OCI-M1 (cell line): ENCODE measurements around the gene ANAPC2.

Experiments
- DNase-seq: peaks from one replicate; lab custom pipeline; 2025; lab: John Stamatoyannopoulos, UW

Gene ANAPC2

DNA sequence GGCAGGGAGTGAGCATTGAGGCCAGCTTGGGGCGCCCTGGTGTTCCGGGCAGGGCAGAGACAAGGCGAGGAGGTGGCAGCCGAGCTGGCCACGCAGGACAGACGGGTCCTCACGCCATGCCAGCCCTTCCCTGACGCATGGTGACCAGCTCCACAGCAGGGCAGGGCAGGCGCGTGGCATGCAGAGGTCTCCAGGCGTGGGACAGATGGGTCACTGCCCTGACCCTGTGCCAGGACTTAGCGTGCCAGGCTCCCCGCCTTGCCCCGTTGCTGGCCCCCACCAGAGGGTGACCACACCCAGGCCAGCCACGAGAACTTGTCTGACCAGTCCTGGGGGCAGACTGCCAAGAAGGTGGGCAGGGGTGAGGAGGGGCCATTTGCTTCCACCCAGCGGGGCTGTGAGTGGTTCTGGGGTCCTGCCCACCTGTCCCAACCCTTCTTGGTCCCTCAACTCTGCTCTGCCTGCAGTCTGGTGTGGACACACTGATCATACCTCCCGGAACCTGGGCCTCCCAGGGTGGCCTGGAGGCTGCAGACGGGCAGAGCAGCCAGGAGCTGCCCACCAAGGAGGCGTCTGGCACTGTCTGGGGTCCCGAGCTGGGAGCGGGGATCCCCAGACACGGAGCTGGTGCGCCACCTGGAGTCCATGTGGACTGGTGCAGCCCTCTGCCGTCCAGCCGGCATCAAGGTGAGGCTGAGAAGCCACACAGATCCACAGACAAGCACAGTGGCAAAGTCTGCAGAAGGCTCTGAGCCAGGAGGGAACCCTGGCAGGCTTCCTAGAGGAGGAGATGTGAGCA, 38.9 kb upstream of the ANAPC2 start, which contains the start of gene RNF224:
Gene RNF224 (plus strand): TSS at position 449 of the 799 bp plus-strand sequence. CDS start 834 bp downstream, outside the sequence.
- peak; percentile 86 for DNase-seq

DNA sequence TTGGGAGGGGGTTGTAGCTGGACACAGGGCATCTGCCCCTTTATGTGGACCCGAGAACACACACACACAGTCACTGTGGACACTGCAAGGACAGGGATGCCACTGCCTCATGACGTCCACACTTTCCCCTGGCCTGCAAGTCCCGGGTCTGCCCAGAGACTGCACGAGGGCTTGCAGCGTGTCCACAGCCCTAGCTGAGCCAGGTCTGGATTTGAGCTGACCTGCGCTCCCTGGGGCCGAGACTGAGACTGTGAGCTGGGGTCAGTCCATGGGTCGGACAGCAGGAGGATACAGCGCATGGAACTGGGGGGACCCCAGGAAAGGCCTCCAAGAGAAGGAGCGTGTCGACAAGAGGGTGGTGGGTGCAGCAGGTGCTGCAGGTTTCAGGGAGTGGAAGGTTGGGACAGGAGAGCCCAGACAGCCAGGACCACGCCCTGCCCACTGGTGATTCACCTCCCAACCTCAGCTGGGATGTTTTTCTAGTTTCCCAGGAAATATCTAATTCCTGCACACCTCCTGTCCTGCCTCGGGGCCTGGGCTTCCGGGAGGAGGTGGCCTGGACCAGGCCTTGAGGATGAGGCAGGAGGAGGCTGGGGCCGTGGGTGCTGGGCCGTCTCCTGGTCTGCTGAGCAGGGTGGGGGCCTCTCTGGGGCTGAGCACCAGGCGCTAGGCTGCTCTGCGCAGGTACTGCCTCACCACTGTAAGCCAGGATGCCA, 38.1 kb upstream of the ANAPC2 start:
- no peak for DNase-seq

DNA sequence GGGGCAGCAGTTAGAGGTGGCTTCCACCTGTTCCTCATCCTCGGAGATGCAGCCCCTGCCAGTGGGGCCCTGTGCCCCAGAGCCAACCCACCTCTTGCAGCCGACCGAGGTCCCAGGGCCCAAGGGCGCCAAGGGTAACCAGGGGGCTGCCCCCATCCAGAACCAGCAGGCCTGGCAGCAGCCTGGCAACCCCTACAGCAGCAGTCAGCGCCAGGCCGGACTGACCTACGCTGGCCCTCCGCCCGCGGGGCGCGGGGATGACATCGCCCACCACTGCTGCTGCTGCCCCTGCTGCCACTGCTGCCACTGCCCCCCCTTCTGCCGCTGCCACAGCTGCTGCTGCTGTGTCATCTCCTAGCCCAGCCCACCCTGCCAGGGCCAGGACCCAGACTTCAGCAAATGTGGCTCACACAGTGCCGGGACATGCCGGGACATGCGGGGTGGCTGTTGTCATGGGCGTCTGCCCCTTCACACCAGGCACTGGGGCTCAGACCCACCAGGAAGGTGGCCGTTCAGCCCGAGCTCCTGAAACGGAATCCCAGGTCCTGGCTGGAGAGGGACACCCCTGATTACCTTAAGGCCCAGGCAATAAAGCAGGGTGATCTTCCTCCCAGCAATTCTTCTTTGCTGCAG, 37.5 kb upstream of the ANAPC2 start:
- no peak for DNase-seq

DNA sequence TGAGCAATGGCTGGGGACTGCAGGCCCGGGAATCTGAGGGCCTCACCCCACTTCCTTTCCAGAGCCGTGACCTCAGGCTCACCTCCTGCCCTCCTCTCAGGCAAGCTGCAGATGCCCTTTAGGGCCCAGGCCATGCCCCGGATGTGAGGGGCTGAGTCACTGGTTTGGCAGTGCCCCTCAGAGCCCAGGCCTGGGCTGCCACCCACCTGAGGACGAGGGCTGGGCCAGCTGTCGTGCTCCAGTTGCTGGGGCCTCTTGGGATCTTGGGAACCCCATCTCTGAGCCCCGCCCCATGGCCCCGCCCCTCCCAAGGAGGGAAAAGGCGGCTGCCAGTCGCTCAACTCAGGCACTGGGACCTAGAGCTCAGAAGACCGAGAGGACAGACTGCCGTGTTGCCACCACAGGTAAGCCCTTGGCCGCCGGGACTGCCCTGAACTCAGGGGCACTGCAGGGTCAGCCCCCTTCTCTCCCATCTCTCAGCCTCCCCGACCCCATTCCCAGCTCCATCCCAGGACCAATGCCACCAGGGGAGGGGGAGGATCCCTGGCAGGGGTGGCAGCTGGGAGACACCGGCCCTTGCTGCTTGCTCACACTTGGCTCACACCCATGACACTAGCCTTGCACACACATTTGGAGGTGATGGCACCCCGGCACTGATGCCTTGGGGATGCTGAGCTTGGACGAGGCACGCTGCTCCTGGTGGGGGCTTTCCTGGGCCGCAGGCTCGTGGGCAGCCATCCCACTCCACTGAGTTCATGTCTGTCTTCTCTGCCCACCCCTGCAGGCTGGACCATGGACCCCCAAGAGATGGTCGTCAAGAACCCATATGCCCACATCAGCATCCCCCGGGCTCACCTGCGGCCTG, 36.7 kb upstream of the ANAPC2 start, which contains the start of gene CYSRT1:
Gene CYSRT1 (plus strand): TSS at position 345 of the 865 bp plus-strand sequence. CDS start 448 bp downstream, at position 793.
- DNase-seq = no peak

DNA sequence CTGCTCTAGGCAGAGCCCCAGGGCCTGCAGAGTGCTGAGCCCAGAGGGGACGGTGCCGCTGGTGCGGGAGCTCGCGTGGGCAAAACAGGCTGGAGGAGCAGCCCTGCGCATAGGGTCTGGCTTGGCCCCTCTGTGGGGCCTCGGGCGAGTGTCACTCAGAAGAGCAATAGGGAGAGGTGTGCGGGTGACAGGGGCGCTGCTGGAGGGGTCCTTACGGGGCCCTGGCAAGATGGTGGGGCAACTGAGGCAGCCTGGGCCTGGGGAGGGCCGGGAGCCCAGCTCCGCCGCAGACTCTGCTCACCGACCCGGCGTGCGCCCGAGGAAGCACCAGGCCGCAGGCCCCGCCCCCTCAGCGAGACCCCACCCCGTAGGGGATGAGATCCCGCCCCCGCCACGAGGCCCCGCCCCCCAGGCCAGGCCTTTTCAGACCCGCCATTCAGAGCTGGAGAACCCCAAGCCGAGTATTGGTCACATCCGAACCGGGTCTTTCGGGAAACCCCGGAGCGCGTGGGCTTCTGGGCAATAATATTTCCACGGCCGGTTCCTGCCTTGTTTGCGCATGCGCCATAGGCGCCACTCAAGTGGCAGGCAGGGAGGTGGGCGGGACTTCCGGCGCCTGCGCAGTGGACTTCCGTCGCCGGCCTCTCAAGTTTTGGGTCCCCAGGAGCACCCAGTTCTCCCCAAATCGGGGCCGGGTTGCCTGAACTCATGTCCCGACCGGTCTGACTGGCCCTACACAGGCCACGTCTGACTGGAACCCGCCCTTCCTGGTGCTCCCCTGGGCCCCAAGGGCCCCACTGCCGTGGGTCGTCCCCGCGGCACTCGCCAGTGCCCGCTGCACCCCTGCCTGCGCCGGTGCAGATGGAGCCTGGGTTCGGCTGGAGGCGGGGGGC, 35.0 kb upstream of the ANAPC2 start:
- peak; percentile 99 for DNase-seq

DNA sequence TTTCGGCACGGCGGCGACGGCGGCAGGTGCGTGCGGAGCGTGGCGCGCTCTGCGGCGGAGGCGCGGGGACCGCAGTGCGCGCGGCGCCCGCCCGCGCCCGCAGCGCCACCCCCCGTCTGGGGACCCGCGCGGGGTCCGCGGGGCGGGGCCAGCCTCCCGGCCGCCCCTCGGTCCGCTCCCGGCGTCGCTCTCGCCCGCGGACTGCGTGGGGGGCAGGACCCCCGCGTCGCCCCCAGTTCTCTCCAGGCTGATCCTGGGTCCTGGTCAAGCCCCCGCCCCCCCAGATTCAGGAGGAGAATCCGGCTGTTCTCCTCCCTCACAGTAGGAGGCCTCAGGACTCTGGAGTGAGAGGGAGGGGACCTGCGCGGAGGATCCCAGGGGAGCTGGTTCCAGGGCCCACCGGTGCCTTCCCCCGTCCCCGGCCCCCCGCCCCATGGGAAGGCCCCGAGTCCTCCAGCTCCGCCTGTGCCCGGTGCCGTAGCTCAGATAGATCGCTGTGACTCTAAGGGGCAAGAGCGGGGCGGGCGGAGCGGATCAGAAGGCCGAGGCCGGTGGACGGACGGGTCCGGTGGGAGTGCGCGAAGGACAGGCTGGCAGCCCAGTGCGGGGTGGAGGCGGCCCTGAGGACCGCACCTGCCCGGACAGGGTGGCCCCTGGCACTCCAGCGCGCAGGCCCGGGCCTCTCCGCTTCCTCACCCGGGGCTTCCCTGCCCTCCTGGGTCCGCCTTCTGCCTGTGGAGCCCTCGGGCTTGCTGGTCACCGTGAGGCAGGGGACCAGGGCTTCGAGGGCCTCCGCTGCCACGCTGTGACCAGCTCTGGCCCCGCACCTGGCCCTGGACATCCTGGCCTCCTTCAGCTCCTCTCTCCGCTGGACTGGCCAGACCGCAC, 34.1 kb upstream of the ANAPC2 start, which contains the start of gene RNF208:
Gene RNF208 (minus strand): TSS at position 51 of the 888 bp plus-strand sequence. CDS start 1,028 bp downstream, outside the sequence.
- DNase-seq = no peak

- DNase-seq = no peak
Observed at GRCh38 chr9:137221506-137222111, 33.2 kb upstream of the ANAPC2 start.

DNA sequence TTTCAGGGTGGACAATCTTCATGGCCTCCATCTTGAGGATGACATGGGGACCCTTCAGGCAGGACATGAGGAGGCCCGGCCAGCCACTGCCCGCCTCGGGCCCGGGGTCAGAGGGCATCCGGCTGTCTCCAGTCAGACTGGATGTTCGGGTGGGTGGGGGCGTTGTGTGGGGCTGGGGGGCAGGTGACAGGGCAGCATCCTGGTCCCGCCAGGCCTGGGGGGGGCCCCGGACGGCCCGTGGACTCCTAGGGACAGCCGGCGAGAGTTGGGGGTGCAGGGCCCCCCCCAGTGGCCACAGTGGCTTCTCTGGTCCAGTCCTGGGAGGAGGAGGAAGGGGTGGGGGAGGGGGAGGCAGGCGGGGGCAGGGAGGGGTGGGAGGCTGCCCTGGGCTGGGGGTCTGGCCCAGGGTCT, 32.7 kb upstream of the ANAPC2 start:
- DNase-seq = no peak

DNA sequence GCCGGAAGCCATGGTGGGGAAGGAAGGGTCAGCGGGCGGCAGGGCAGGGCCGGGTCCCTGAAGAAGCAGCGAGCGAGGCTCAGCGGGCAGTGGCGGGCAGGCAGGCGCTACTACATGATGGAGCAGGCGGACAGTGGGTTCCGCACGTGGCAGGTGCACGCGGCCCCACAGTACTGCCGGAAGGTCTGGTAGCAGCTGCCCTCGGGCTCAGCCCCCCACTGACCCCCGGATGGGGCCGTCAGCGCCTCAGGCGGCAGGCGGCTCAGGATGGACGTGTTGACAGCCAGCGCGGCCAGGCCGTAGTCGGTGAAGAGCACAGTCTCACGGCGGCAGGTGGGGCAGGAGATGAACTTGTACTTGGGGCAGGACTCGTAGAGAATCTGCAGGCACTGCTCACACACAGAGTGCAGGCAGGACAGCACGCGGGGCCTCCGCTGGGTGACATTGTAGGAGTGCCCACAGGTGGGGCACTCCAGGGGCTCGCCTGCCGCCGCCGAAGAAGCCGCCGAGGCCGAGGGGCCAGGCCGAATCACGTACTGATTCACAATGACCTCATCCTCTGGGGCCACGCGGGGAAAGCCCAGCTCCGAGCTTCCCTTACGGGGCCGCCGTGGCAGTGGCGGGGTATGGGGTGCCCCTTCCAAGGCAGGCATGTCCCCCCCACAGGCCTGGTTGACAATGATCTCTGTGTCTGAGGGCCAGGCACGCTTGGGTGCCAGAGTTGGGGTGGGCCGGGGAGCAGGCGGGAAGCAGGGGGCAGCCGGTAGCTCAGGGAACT, 32.1 kb upstream of the ANAPC2 start:
- DNase-seq = no peak

- DNase-seq = no peak
Observed at GRCh38 chr9:137219757-137220316, 31.5 kb upstream of the ANAPC2 start.

DNA sequence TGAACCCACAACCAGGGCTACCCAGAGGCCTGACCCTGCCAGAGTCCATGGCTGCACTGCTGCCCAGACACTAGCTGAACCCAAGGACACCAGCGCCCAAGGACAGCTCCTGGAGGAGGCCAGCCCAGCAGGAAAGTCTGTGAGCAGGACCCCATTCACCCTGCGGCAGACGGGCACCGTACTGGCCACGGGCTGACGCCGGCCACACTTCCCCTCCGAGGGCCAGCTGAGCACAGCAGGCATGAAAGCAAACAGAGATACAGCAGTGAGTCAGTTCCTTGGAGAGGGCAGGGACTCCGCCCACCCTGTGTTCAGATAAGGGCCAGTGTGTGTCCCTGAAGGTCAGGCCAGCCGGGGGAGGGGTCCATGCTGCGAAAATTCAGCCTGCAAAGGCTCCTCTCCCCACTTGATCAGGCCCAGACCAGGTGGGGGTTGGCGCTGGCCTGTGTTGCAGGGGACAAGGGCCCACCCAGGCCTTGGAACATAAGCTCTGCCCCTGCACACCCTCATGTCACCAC, 30.5 kb upstream of the ANAPC2 start:
- peak; percentile 92 for DNase-seq

DNA sequence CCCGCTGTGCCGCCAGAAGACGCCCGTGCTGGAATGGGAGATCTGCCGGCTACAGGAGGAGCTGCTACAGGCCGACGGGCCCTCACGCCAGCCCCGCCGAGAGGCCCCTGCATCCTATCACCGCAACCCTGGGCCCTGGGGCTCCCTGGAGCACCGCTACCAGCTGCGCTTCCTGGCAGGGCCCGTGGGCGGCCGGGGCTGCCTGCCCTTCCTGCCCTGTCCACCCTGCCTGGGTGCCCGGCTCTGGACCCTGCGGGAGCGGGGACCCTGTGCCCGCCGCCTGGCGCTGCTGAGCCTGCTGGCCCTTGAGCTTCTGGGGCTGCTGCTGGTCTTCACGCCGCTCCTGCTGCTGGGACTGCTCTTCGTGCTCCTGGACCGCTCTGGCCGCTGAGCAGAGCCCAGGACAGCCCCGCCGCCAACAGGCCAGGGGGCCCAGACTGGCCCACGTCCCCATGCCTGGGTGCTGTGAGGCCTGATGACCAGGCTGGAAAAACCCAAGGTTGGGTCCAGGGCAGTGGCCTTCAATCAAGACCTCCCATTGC, 29.9 kb upstream of the ANAPC2 start:
- DNase-seq = no peak

- DNase-seq = peak; percentile 86
Observed at GRCh38 chr9:137217276-137218211, 29.2 kb upstream of the ANAPC2 start.

- no peak for DNase-seq
Observed at GRCh38 chr9:137216188-137216965, 28.0 kb upstream of the ANAPC2 start.

GRCh38 chr9:137215196-137215986, 27.0 kb upstream of the ANAPC2 start:
- no peak for DNase-seq
